ENCODE data around the gene SPPL2C. TPM values are rescaled to one million over a fixed set of nuclear protein-coding genes. Genes with fewer than 3 reads are reported as not detected.
"Not testable (repeated sequence)": the region's sequence is repeated elsewhere in the genome, so short reads cannot be mapped to it uniquely, and the experiment has no call there.

The SPPL2C gene
- total RNA-seq, 1 donor from 2014 or later = not detected

GRCh38 chr17:45849536-45849990, 4.9 kb downstream of the SPPL2C start:
- no peak for ATAC-seq
- DNase-seq (ENCODE audit: low spot score) = no peak

- DNase-seq (ENCODE audit: low spot score) = no peak
- no peak for ATAC-seq
Measured at GRCh38 chr17:45850011-45850410, 5.3 kb downstream of the SPPL2C start.

- ATAC-seq = no peak
Measured at GRCh38 chr17:45850468-45850867, 5.8 kb downstream of the SPPL2C start.

GRCh38 chr17:45851022-45851421, 6.3 kb downstream of the SPPL2C start:
- no peak for DNase-seq (ENCODE audit: low spot score)
- no peak for ATAC-seq

More at GRCh38 chr17:45850468-45850867, 5.8 kb downstream of the SPPL2C start:
- no peak for DNase-seq (ENCODE audit: low spot score)

- DNase-seq (ENCODE audit: low spot score) = no peak
- no peak for ATAC-seq
Measured at GRCh38 chr17:45851464-45851863, 6.8 kb downstream of the SPPL2C start.

- no peak for ATAC-seq
- DNase-seq (ENCODE audit: low spot score) = no peak
Measured at GRCh38 chr17:45851873-45852272, 7.2 kb downstream of the SPPL2C start.

GRCh38 chr17:45852535-45853297, 8.0 kb downstream of the SPPL2C start:
- peak; percentile 59 for DNase-seq (ENCODE audit: low spot score)
- peak; percentile 80 for ATAC-seq

- ATAC-seq (no peak), DNase-seq (ENCODE audit: low spot score) (no peak)
Measured at GRCh38 chr17:45854209-45854608, 9.5 kb downstream of the SPPL2C start.

GRCh38 chr17:45855691-45856336, 11.1 kb downstream of the SPPL2C start:
- DNase-seq (ENCODE audit: low spot score) (no peak), ATAC-seq (no peak)

- DNase-seq (ENCODE audit: low spot score) = no peak
Measured at GRCh38 chr17:45857977-45858708, 13.5 kb downstream of the SPPL2C start.

GRCh38 chr17:45861165-45861564, 16.5 kb downstream of the SPPL2C start:
- DNase-seq (ENCODE audit: low spot score) (no peak), ATAC-seq (no peak)

More at GRCh38 chr17:45857977-45858708, 13.5 kb downstream of the SPPL2C start:
- peak; percentile 19 for ATAC-seq

- DNase-seq (ENCODE audit: low spot score); ATAC-seq: not testable (repeated sequence)
Measured at GRCh38 chr17:45862127-45862526, 17.4 kb downstream of the SPPL2C start.

- no peak for DNase-seq (ENCODE audit: low spot score)
- no peak for ATAC-seq
Measured at GRCh38 chr17:45863857-45864654, 19.4 kb downstream of the SPPL2C start.

- ATAC-seq (no peak), DNase-seq (ENCODE audit: low spot score) (no peak)
Measured at GRCh38 chr17:45867171-45867570, 22.5 kb downstream of the SPPL2C start.

GRCh38 chr17:45867702-45868101, 23.0 kb downstream of the SPPL2C start:
- no peak for DNase-seq (ENCODE audit: low spot score)
- ATAC-seq = no peak

GRCh38 chr17:45868276-45868675, 23.6 kb downstream of the SPPL2C start:
- DNase-seq (ENCODE audit: low spot score) (no peak), ATAC-seq (no peak)

- no peak for ATAC-seq
- no peak for DNase-seq (ENCODE audit: low spot score)
Measured at GRCh38 chr17:45869676-45870341, 25.1 kb downstream of the SPPL2C start.

GRCh38 chr17:45870342-45870974, 25.8 kb downstream of the SPPL2C start:
- ATAC-seq (no peak), DNase-seq (ENCODE audit: low spot score) (no peak)

- ATAC-seq (no peak), DNase-seq (ENCODE audit: low spot score) (no peak)
Measured at GRCh38 chr17:45871718-45872117, 27.0 kb downstream of the SPPL2C start.

- DNase-seq (ENCODE audit: low spot score) (no peak), ATAC-seq (no peak)
Measured at GRCh38 chr17:45873728-45874127, 29.0 kb downstream of the SPPL2C start.
